PFSK-1 (cell line): ENCODE results near the gene RBFOX1.

Experiments used
- FOXP2 ChIP-seq: optimal IDR thresholded peaks from 2 replicates; pipeline ENCODE3; 2011; ENCODE audit warnings: borderline replicate concordance, control low read depth, inconsistent platforms; ENCODE audit not compliant: insufficient read depth; ENCODE audit errors: extremely low read length, extremely low read depth
- POLR2AphosphoS5 ChIP-seq: IDR thresholded peaks from 2 replicates; pipeline ENCODE4 v1.6.1; 2012; ENCODE audit warnings: low read depth, mild to moderate bottlenecking, control low read depth, low read length, moderate library complexity
- SIN3A ChIP-seq: IDR thresholded peaks from 2 replicates; pipeline ENCODE4 v1.6.1; 2012; ENCODE audit warnings: mild to moderate bottlenecking, low read length, moderate library complexity, borderline replicate concordance; ENCODE audit not compliant: insufficient read depth
- TAF1 ChIP-seq: IDR thresholded peaks from 2 replicates; pipeline ENCODE4 v1.6.1; 2012; ENCODE audit warnings: low read length, control low read depth, borderline replicate concordance; ENCODE audit not compliant: insufficient read depth
- TF ChIP-seq, protein P1 (sequence below), 2 experiments: IDR thresholded peaks; 2 replicates each; pipeline versions ENCODE4 v1.6.1 to v1.8.0; 2011 to 2012; ENCODE audit warnings: low read depth in 2 of 2, low read length in 2 of 2, control low read depth in 1 of 2, inconsistent platforms in 1 of 2, mild to moderate bottlenecking in 1 of 2, moderate library complexity in 1 of 2; ENCODE audit not compliant: insufficient read depth in 1 of 2

The RBFOX1 gene

DNA sequence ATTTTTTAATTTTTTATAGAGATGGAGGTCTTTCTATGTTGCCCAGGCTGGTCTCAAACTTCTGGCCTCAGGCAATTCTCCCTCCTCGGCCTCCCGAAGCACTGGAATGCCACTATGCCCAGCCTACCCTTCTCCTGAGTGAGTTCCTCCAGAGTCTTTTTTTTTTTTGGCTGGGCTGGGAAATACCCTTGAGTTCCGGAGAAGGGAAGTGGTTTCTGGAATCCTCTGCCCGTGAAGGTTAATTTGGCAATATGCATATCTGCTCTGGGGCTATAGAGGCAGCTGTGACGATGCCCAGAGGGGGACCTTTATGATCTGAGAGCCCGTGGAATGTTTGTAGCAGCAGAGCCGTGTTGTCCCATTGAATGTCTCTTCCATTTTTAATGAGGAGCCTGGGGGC lies 217.5 kb downstream of the RBFOX1 start:
- no peak for TF ChIP-seq FOXP2
- TF ChIP-seq TAF1, result no peak
- TF ChIP-seq POLR2AphosphoS5, result no peak
- TF ChIP-seq, protein P1, sequence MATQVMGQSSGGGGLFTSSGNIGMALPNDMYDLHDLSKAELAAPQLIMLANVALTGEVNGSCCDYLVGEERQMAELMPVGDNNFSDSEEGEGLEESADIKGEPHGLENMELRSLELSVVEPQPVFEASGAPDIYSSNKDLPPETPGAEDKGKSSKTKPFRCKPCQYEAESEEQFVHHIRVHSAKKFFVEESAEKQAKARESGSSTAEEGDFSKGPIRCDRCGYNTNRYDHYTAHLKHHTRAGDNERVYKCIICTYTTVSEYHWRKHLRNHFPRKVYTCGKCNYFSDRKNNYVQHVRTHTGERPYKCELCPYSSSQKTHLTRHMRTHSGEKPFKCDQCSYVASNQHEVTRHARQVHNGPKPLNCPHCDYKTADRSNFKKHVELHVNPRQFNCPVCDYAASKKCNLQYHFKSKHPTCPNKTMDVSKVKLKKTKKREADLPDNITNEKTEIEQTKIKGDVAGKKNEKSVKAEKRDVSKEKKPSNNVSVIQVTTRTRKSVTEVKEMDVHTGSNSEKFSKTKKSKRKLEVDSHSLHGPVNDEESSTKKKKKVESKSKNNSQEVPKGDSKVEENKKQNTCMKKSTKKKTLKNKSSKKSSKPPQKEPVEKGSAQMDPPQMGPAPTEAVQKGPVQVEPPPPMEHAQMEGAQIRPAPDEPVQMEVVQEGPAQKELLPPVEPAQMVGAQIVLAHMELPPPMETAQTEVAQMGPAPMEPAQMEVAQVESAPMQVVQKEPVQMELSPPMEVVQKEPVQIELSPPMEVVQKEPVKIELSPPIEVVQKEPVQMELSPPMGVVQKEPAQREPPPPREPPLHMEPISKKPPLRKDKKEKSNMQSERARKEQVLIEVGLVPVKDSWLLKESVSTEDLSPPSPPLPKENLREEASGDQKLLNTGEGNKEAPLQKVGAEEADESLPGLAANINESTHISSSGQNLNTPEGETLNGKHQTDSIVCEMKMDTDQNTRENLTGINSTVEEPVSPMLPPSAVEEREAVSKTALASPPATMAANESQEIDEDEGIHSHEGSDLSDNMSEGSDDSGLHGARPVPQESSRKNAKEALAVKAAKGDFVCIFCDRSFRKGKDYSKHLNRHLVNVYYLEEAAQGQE (IDR thresholded peaks at IDR 0.05; ENCODE audit: insufficient read depth in 1 of 2, low read depth in 2 of 2, low read length in 2 of 2), result no peak
- no peak for TF ChIP-seq SIN3A

DNA sequence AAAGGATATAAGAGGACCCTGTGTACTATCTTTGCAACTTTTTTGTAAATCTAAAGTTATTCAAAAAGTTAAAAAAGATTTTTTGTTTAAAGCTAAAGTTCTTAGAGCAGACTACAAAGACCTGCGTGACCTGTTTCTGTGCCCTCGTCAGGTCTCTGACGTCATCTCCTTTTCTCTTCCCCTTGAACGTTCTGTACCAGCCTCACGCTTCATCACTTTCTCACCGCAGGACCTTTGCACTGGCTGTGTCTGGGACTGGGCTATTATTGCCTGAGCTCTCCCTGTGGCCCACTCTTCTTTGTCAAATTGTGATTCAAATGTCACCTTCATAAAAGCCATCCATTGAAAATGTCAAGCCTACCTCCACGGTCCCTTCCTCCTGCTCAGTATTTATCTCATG lies 222.8 kb downstream of the RBFOX1 start:
- TF ChIP-seq FOXP2 (no peak), TAF1 (no peak), SIN3A (no peak), POLR2AphosphoS5 (no peak)
- TF ChIP-seq, protein P1 (IDR thresholded peaks at IDR 0.05; ENCODE audit: insufficient read depth in 1 of 2, low read depth in 2 of 2, low read length in 2 of 2), result no peak

DNA sequence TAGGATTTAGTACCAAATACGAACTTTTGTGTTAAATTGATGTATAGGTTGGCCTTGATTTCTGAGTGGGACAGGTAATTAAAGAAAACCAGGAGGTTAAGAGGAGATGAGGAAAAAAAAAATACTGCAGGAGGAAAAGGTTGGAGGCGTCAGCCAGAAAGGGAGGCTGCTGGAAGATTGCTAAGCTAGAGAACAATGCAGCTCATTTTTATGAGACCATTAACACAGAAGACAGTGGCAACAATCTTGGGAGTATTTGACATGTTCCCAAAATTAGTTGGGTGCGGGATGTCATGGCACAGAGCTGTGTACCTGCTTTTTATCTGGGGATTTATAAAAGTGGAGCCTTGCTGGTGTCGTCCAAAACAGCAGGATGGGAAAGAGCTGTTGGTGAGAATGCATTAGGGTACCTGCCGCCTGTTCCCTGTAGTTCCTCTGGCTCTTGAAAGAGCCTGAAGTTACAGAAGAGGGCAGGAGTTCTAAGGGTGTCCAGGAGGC lies 229.3 kb downstream of the RBFOX1 start:
- TF ChIP-seq, protein P1 (IDR thresholded peaks at IDR 0.05; ENCODE audit: insufficient read depth in 1 of 2, low read depth in 2 of 2, low read length in 2 of 2), result no peak
- TF ChIP-seq POLR2AphosphoS5 (no peak), SIN3A (no peak), FOXP2 (no peak), TAF1 (no peak)

GRCh38 chr16:7566360-7566759 lies 233.7 kb downstream of the RBFOX1 start:
- TF ChIP-seq POLR2AphosphoS5 (no peak), TAF1 (no peak), SIN3A (no peak), FOXP2 (no peak)
- TF ChIP-seq, protein P1 (IDR thresholded peaks at IDR 0.05; ENCODE audit: insufficient read depth in 1 of 2, low read depth in 2 of 2, low read length in 2 of 2), result no peak

- TF ChIP-seq FOXP2 (no peak), TAF1 (no peak), SIN3A (no peak), POLR2AphosphoS5 (no peak)
- TF ChIP-seq, protein P1 (IDR thresholded peaks at IDR 0.05; ENCODE audit: insufficient read depth in 1 of 2, low read depth in 2 of 2, low read length in 2 of 2), result no peak
These were observed 238.7 kb downstream of the RBFOX1 start for GRCh38 chr16:7571366-7571765.
